HG03175 (cell line): ENCODE measurements around the gene CERS1.

Experiments
- ATAC-seq: cut with Tn5 transposase; IDR thresholded peaks from one replicate; pipeline ENCODE4 v1.9.1; 2021; ENCODE audit warnings: mild to moderate bottlenecking, moderate library complexity; ENCODE audit not compliant: unreplicated experiment

Gene CERS1, protein sequence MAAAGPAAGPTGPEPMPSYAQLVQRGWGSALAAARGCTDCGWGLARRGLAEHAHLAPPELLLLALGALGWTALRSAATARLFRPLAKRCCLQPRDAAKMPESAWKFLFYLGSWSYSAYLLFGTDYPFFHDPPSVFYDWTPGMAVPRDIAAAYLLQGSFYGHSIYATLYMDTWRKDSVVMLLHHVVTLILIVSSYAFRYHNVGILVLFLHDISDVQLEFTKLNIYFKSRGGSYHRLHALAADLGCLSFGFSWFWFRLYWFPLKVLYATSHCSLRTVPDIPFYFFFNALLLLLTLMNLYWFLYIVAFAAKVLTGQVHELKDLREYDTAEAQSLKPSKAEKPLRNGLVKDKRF

GRCh38 chr19:18895824-18896341 lies at the start of gene CERS1:
Gene CERS1 (minus strand): TSS chr19:18896158. CDS start chr19:18896072, 86 bp downstream.
- no peak for ATAC-seq

DNA sequence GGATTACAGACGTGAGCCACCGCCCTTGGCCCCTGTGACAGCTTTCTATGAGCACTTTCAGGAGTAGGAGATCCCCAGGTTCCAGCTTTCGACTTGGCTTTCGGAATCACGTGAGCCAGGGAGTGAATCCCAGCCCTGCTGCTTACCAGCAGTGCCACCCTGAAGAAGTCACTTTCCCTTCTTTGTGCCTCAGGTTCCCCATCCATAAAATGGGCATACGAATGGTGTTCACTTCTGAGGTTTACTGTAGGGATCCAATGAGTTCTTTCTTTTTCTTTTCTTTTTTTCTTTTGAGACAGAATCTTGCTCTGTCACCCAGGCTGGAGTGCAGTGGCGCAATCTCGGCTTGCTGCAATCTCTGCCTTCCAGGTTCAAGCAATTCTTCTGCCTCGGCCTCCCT lies 49.3 kb upstream of the CERS1 start:
- no peak for ATAC-seq

GRCh38 chr19:18943465-18943864 lies 47.5 kb upstream of the CERS1 start:
- ATAC-seq = no peak

GRCh38 chr19:18942692-18943091 lies 46.7 kb upstream of the CERS1 start:
- ATAC-seq = no peak

DNA sequence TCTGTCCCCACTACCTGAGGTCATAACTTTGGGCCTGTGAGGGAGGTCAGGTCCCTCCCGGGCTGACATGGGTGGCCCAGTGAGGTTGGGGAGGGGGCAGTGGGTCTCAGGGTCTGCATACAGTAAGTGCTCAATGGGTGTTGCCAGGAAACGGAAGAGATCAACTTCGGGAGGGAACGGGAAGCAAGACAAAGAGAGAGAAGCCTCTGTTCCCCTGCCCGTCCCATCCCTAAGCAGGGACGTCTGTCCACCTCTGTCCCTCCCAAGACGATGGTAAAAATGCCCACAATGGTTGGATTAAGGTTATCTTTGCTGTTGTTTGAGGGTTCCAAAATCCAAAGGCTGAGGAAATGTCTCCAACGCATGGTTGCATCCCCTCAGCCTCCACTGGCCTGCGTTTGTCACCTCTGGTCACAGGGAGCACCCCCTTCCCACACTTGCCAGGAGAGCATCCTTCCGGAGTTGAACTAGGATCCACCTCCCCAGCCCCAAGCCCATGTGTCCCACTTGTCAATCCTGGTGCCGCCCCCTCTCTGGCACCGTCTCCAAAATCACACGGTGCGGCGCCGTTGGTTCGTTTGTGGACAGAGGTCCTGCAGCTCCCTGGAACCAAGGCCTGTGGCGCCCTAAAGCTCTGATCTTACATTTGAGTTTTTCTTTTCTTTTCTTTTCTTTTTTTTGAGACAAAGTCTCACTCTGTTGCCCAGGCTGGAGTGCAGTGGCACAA lies 45.8 kb upstream of the CERS1 start:
- no peak for ATAC-seq

- no peak for ATAC-seq
Measured at GRCh38 chr19:18940769-18941627, 45.0 kb upstream of the CERS1 start, which contains the start of gene HOMER3. Gene HOMER3 (minus strand): TSS chr19:18941217. CDS start chr19:18938982, 2,235 bp downstream.

GRCh38 chr19:18939922-18940768 lies 44.2 kb upstream of the CERS1 start:
- ATAC-seq = no peak

DNA sequence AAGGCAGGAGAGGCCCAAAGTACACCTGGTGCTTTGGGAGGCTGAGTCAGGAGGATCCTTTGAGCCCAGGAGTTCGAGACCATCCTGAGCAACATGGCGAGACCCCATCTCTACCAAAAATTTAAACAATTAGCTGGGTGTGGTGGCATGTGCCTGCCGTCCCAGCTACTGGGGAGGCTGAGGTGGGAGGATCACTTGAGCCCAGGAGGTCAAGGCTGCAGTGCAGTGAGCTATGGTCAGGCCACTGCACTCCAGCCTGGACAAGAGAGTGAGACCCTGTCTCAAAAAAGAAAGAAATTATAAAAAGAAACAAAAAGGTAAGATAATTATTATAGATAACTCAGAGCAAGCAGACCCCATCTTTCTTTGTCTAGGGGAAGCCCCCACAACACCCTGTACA lies 43.2 kb upstream of the CERS1 start:
- no peak for ATAC-seq

DNA sequence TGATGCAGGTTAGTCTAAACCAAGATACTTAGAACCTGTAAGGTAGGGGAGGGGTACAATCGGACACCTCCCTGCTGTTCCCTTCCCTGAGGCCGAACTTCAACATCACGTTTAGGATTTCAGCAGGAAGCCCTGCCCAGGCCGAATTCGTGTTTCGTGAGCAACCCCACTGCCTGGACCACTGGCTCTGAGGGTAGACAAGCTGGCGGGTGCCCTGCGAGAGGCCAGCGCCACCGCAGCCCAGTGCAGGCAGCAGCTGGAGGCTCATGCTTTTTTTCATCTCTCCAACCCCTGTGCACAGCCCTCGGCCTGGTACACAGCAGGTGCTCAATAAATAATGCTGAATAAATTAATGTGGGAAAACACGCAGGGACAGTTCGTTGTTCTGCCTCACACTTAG lies 37.3 kb upstream of the CERS1 start:
- ATAC-seq = no peak

DNA sequence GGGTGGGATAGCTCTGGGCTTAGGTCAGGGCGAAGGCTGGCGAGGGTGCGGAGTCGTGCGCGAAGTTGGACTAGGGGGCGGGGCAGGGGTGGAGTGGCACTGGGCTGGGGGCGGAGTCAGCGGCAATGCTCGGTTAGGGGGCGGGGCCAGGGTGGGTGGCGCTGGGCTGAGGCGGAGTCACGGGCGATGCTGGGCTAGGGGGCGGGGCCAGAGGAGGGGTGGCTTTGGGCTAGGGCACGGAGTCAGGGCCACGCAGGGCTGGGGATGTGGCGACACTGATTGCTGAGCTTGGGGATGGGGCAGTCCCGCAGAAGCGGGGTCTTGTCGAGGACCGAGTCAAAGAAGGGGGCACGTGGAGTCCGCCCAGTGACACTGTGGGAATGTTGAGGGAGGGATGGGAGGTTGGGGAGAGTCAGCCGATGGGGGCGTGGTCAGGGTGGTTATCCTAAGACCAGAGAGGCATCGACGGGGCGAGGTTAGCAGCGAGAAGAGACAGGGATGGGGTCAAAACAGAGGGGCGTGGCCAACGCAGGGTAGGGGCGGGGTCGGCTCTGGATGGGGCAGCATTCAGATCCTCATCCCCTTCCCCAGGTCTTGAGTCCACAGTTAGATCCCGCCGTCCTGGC lies 36.4 kb upstream of the CERS1 start:
- no peak for ATAC-seq

GRCh38 chr19:18931316-18932162 lies 35.6 kb upstream of the CERS1 start:
- ATAC-seq = no peak

- no peak for ATAC-seq
Measured at GRCh38 chr19:18929311-18929710, 33.4 kb upstream of the CERS1 start.

DNA sequence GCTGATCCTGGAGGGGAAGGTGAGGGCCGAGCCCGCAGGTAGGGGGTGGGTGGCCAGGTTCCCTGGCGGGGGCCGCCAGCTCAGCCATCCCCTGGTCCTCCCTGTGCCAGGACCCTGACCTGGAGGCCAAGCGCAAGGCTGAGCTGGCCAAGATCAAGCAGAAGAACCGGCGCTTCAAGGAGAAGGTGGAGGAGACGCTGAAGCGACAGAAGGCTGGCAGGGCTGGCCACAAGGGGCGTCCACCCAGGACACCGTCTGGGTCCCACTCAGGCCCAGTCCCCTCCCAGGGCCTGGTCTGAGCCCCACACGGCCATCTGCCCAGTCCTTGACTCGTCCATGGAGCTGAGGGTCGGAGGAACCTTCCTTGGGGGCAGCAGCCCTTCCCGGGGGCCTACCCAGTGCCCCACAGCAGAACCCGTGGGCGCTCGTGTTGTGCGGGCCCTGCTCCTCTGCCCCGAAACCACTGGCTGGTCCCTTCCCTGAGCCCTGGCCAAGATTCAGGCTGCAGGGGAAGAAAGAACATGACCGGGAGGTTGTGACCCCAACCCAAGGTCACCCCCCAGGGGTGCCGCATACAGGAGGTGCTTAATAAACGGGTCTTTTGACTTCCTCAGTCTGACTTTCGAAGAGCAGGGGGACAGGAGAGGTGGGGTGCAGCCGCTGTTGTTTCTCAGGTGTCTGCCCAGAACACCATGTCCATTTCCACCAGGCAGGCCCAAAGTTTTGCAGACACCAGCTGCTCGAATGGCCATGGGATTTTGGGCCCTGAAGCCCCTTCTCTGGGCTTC lies 32.3 kb upstream of the CERS1 start:
- no peak for ATAC-seq

- no peak for ATAC-seq
Measured at GRCh38 chr19:18924684-18925213, 28.8 kb upstream of the CERS1 start.

DNA sequence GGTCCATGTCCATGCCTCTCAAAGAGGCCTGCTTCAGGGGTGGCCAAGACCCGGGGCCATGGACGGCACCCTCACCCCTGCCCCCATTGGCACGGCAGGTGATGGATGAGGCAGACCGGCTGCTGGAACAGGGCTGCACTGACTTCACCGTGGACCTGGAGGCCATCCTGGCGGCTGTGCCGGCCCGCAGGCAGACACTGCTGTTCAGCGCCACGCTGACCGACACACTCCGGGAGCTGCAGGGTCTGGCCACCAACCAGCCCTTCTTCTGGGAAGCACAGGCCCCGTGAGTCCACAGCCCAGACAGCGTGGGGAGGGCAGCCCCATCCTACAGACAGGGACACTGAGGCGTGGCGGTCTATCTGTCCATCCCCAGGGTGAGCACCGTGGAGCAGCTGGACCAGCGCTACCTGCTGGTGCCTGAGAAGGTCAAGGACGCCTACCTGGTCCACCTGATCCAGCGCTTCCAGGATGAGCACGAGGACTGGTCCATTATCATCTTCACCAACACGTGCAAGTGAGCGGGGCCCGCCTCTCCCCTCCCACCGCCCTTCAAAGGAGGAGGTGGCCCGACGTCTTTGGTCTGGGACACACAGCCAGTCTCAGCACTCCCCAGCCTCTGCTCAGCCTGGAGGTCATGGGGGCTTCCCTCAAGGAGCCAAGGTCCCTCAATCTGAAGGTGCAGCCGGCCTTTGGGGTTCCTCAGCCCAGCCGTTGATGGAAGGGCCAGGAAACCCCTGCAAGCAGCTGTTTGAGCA lies 26.4 kb upstream of the CERS1 start:
- no peak for ATAC-seq

GRCh38 chr19:18921593-18921992 lies 25.6 kb upstream of the CERS1 start:
- ATAC-seq = no peak

DNA sequence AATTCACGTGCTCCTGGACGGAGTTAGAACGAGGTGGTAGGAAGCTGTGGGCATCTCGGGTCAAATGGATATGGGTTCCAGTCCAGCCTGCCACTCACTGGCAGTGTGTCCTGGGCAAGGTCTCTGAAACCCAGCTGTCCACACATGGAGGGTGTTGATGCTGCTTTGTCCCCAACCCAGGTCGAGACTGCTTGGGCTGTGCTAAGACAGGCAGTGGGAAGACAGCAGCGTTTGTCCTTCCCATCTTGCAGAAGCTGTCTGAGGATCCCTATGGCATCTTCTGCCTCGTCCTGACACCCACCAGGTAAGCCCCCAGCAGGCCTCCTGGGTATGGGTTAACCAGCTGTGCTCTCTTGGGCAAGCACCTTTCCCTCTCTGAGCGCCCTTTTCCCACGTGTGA lies 24.4 kb upstream of the CERS1 start:
- no peak for ATAC-seq
